ENCODE data around the gene CAMK2B. TPM values are rescaled to one million over a fixed set of nuclear protein-coding genes. Genes with fewer than 3 reads are reported as not detected.

Gene CAMK2B
- total RNA-seq, 1 experiment from 2014 or later: 0.34 TPM

DNA sequence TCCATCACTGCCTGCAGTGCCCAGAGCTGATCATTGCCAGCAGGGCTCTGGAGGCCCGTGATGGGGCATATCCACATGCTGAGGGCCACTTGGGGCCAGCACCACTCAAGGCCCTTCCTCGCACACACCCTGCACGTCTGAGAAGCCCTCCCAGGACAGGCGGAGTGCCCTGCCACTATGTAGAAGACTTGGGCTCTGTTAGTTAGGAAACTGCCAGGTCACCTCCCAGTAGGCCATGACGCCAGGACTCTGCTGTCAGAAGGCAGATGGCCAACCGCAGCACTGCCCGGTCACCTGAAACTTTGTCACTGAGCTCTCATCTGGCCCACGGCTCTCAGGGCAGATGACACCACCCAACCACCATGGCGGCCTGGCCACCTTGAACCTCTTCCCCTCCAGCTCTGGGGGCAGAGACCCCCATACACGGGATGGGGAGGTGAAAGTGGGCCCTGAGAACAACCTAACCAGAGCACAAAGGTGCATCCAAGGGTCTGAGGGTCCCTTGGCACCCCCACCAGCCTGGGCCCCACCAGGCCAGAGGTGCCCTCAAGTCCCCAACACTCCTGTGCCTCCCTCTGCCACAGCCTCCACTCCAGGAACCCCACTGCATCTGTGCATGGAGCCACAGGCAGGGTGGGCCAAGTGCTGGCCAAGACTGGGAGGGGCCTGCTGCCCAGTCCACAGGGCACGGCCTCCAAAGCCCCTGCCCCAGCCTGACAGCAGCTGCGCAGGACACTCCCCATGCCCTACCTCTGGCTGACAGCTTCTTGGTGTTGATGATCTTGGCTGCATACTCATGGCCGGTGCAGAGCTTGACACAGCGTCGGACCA lies 41.8 kb downstream of the CAMK2B start:
- TF ChIP-seq EZH2 (IDR thresholded peaks at IDR 0.05) (no peak), ZBTB33 (IDR thresholded peaks at IDR 0.05; ENCODE audit: extremely low read depth, insufficient replicate concordance, low read length) (no peak), POLR2AphosphoS5 (IDR thresholded peaks at IDR 0.05; ENCODE audit: low read depth, low read length) (no peak), REST (IDR thresholded peaks at IDR 0.05; ENCODE audit: low read depth) (no peak), ZFX (IDR thresholded peaks at IDR 0.05) (no peak), TCF7L2 (IDR thresholded peaks at IDR 0.05; ENCODE audit: borderline replicate concordance, extremely low read depth, insufficient read depth, insufficient read length) (no peak), YY1 (IDR thresholded peaks at IDR 0.05; ENCODE audit: extremely low read depth, insufficient replicate concordance, low read depth, low read length) (no peak), ZNF274 (IDR thresholded peaks at IDR 0.05; ENCODE audit: low read depth, low read length) (no peak), RAD21 (IDR thresholded peaks at IDR 0.05; ENCODE audit: low read depth) (no peak), CTCF (IDR thresholded peaks at IDR 0.05 in 2 of 3, conservative IDR thresholded peaks at IDR 0.05 in 1 of 3; ENCODE audit: borderline replicate concordance in 1 of 3, insufficient read depth in 1 of 3, low read depth in 2 of 3, low read length in 2 of 3) (no peak)
- TF ChIP-seq, protein P1, sequence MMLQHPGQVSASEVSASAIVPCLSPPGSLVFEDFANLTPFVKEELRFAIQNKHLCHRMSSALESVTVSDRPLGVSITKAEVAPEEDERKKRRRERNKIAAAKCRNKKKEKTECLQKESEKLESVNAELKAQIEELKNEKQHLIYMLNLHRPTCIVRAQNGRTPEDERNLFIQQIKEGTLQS (IDR thresholded peaks at IDR 0.05): no peak
- TF ChIP-seq, protein P2, sequence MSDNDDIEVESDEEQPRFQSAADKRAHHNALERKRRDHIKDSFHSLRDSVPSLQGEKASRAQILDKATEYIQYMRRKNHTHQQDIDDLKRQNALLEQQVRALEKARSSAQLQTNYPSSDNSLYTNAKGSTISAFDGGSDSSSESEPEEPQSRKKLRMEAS (IDR thresholded peaks at IDR 0.05): no peak
- H3K4me3 ChIP-seq (replicated peaks in 1 of 2; ENCODE audit: low read depth in 1 of 2, low read length in 2 of 2): no peak overlapping the region
- H2AFZ ChIP-seq (ENCODE audit: low read depth, low read length, poor library complexity, severe bottlenecking): no peak overlapping the region
- ChIA-PET POLR2A (no interaction called here), RAD21 (ENCODE audit: low non-redundant PET in 1 of 2, low total read pairs in 2 of 2, uncharacterized antibody in 2 of 2, unreplicated experiment in 2 of 2) (no interaction called here), CTCF (no interaction called here)
- no peaks in the 10 kb centered on the region for H3K27me3 ChIP-seq (ENCODE audit: insufficient read depth, low read length)
- no peak overlapping the region for H3K4me2 ChIP-seq (ENCODE audit: low read length)
- no peaks in the 10 kb centered on the region for H3K4me1 ChIP-seq (ENCODE audit: control insufficient read depth in 1 of 2, insufficient read depth in 2 of 2, low read length in 2 of 2)
- H3K9me2 ChIP-seq (ENCODE audit: insufficient read depth): no peaks in the 10 kb centered on the region
- H3K9ac ChIP-seq (ENCODE audit: low read length): no peak overlapping the region
- no peaks in the 10 kb centered on the region for H3K9me3 ChIP-seq (ENCODE audit: control insufficient read depth in 1 of 2, insufficient read depth in 1 of 2, low read depth in 1 of 2, low read length in 2 of 2)
- no peak for DNase-seq (ENCODE audit: low read depth, low spot score)
- H3K79me2 ChIP-seq (ENCODE audit: insufficient read depth, low read length): no peaks in the 10 kb centered on the region
- no TSS peak for BruUV-seq (replicated peaks)
- no peaks in the 10 kb centered on the region for H3K36me3 ChIP-seq (ENCODE audit: control insufficient read depth in 1 of 2, insufficient read depth in 2 of 2, low read length in 2 of 2)
- no peak for ATAC-seq
- intact Hi-C loops (cut with micrococcal nuclease): no loop called here
- H4K20me1 ChIP-seq (ENCODE audit: insufficient read depth): no peaks in the 10 kb centered on the region
- no peak overlapping the region for H3K27ac ChIP-seq (ENCODE audit: low read depth, low read length)
